WTC11 (cell line): Measurements from ENCODE around the gene TMEM54. TPM values are rescaled to one million over a fixed set of nuclear protein-coding genes. Genes with fewer than 3 reads are reported as not detected.

Source experiments
- ATAC-seq: fragments of 200-7000 bp; cut with Tn5 transposase; 2 replicates; pipeline ENCODE4 v1.10.0; 2021; ENCODE audit warnings: mild to moderate bottlenecking, moderate library complexity
- CTCF ChIA-PET: fragments of 300-600 bp; sonication (Branson Sonifier 250); formaldehyde crosslinking; loops from one replicate; lab custom pipeline; 2021; ENCODE audit warnings: antibody characterized with exemption; lab: Charles Lee
- POLR2A ChIA-PET: fragments of 350-600 bp; sonication (Branson Sonifier 250); formaldehyde crosslinking; loops from one replicate; lab custom pipeline; 2021; ENCODE audit warnings: antibody characterized with exemption; lab: Charles Lee
- DNase-seq: peaks from one replicate; pipeline ENCODE4 v3.0.0; 2021; ENCODE audit warnings: low spot score
- H3K27ac Mint-ChIP-seq: 2 replicates; pipeline ENCODE4 v1.8.0; 2021; ENCODE audit warnings: mixed read lengths
- H3K27me3 Mint-ChIP-seq: 2 replicates; pipeline ENCODE4 v1.8.0; 2021; ENCODE audit warnings: low read depth, mild to moderate bottlenecking, moderate library complexity, mixed read lengths
- H3K36me3 Mint-ChIP-seq: 2 replicates; pipeline ENCODE4 v1.8.0; 2021; ENCODE audit warnings: mixed read lengths
- H3K4me1 Mint-ChIP-seq: 2 replicates; pipeline ENCODE4 v1.8.0; 2022; ENCODE audit warnings: mixed read lengths
- H3K4me3 Mint-ChIP-seq: 2 replicates; pipeline ENCODE4 v1.8.0; 2021; ENCODE audit warnings: mild to moderate bottlenecking, moderate library complexity, mixed read lengths
- H3K9me3 Mint-ChIP-seq: 2 replicates; pipeline ENCODE4 v1.8.0; 2021; ENCODE audit warnings: mixed read lengths
- ATF6 ChIP-seq: sonication (generic); formaldehyde crosslinking; IDR thresholded peaks from 2 replicates; pipeline ENCODE4 v1.8.1; 2023; ENCODE audit warnings: mild to moderate bottlenecking, missing genetic modification reagents
- CREB1 ChIP-seq: sonication (generic); formaldehyde crosslinking; IDR thresholded peaks from 2 replicates; pipeline ENCODE4 v1.8.0; 2023; ENCODE audit warnings: mild to moderate bottlenecking, missing genetic modification reagents
- E2F1 ChIP-seq: sonication (generic); formaldehyde crosslinking; IDR thresholded peaks from 2 replicates; pipeline ENCODE4 v1.8.0; 2022; ENCODE audit warnings: mild to moderate bottlenecking, missing genetic modification reagents
- ESRRA ChIP-seq: sonication (generic); formaldehyde crosslinking; IDR thresholded peaks from 2 replicates; pipeline ENCODE4 v1.8.1; 2022; ENCODE audit warnings: mild to moderate bottlenecking, missing genetic modification reagents, borderline replicate concordance
- FOXJ3 ChIP-seq: sonication (generic); formaldehyde crosslinking; IDR thresholded peaks from 2 replicates; pipeline ENCODE4 v1.9.0; 2021; ENCODE audit warnings: missing genetic modification reagents, mild to moderate bottlenecking, borderline replicate concordance
- FOXP4 ChIP-seq: sonication (generic); formaldehyde crosslinking; IDR thresholded peaks from 2 replicates; pipeline ENCODE4 v1.8.0; 2022; ENCODE audit warnings: mild to moderate bottlenecking, missing genetic modification reagents
- GTF2I ChIP-seq: fragments of 250-450 bp; sonication (Bioruptor Pico); conservative IDR thresholded peaks from 2 replicates; pipeline ENCODE4 v1.4.0; 2021; ENCODE audit warnings: mild to moderate bottlenecking
- JUN ChIP-seq: sonication (generic); formaldehyde crosslinking; IDR thresholded peaks from 2 replicates; pipeline ENCODE4 v1.8.0; 2023; ENCODE audit warnings: mild to moderate bottlenecking, missing genetic modification reagents
- KAT7 ChIP-seq: sonication (generic); formaldehyde crosslinking; IDR thresholded peaks from 2 replicates; pipeline ENCODE4 v1.8.1; 2023; ENCODE audit warnings: missing genetic modification reagents, mild to moderate bottlenecking, borderline replicate concordance
- NFE2L1 ChIP-seq: sonication (generic); formaldehyde crosslinking; IDR thresholded peaks from 2 replicates; pipeline ENCODE4 v1.8.1; 2023; ENCODE audit warnings: missing genetic modification reagents
- RORB ChIP-seq: fragments of 250-450 bp; sonication (Bioruptor Pico); IDR thresholded peaks from 2 replicates; pipeline ENCODE4 v1.9.0; 2021; ENCODE audit warnings: mild to moderate bottlenecking
- SOX15 ChIP-seq: fragments of 250-450 bp; sonication (Bioruptor Pico); IDR thresholded peaks from 2 replicates; pipeline ENCODE4 v1.9.0; 2021; ENCODE audit warnings: mild to moderate bottlenecking
- TEAD1 ChIP-seq: sonication (generic); formaldehyde crosslinking; IDR thresholded peaks from 2 replicates; pipeline ENCODE4 v1.8.0; 2022; ENCODE audit warnings: mild to moderate bottlenecking, missing genetic modification reagents
- ZNF281 ChIP-seq: sonication (generic); formaldehyde crosslinking; IDR thresholded peaks from 2 replicates; pipeline ENCODE4 v1.8.0; 2023; ENCODE audit warnings: mild to moderate bottlenecking, missing genetic modification reagents
- total RNA-seq: library from RNA; stranded (reverse); gene quantifications from 3 replicates; pipeline ENCODE4 v1.2.3, GENCODE V29; 2021
- TF ChIP-seq, protein P1 (sequence below): fragments of 250-450 bp; sonication (Bioruptor Pico); IDR thresholded peaks from 2 replicates; pipeline ENCODE4 v1.9.0; 2021; ENCODE audit warnings: mild to moderate bottlenecking, borderline replicate concordance
- TF ChIP-seq, protein P2 (sequence below): sonication (generic); formaldehyde crosslinking; conservative IDR thresholded peaks from 2 replicates; pipeline ENCODE4 v1.8.1; 2022; ENCODE audit warnings: mild to moderate bottlenecking, missing genetic modification reagents

The TMEM54 gene
- total RNA-seq, 1 experiment from 2014 or later = 20.7 TPM

DNA sequence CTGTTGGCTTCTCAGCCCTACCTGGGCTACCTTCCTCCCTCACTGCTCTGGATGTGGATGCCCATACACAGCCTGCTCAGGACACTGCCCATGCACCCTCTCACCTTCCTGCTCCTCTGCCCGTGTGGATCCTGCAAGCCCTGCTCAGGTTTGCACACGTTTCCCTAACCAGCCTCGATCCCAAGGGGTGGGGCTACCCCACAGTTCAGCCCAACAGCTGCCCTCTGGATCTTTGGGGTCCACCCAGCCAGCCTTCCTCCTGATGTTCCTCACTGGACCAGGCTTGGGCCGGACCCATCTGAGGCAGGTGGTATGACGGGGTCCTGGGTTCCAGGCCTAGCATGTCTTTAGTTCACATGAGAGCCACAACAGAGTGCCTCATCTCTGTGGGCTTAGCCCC, 4.7 kb downstream of the TMEM54 start:
- H3K27ac Mint-ChIP-seq = no peak overlapping the region
- TF ChIP-seq RORB = no peak
- TF ChIP-seq E2F1 (CRISPR knock-in tag) = no peak
- TF ChIP-seq, protein P1, sequence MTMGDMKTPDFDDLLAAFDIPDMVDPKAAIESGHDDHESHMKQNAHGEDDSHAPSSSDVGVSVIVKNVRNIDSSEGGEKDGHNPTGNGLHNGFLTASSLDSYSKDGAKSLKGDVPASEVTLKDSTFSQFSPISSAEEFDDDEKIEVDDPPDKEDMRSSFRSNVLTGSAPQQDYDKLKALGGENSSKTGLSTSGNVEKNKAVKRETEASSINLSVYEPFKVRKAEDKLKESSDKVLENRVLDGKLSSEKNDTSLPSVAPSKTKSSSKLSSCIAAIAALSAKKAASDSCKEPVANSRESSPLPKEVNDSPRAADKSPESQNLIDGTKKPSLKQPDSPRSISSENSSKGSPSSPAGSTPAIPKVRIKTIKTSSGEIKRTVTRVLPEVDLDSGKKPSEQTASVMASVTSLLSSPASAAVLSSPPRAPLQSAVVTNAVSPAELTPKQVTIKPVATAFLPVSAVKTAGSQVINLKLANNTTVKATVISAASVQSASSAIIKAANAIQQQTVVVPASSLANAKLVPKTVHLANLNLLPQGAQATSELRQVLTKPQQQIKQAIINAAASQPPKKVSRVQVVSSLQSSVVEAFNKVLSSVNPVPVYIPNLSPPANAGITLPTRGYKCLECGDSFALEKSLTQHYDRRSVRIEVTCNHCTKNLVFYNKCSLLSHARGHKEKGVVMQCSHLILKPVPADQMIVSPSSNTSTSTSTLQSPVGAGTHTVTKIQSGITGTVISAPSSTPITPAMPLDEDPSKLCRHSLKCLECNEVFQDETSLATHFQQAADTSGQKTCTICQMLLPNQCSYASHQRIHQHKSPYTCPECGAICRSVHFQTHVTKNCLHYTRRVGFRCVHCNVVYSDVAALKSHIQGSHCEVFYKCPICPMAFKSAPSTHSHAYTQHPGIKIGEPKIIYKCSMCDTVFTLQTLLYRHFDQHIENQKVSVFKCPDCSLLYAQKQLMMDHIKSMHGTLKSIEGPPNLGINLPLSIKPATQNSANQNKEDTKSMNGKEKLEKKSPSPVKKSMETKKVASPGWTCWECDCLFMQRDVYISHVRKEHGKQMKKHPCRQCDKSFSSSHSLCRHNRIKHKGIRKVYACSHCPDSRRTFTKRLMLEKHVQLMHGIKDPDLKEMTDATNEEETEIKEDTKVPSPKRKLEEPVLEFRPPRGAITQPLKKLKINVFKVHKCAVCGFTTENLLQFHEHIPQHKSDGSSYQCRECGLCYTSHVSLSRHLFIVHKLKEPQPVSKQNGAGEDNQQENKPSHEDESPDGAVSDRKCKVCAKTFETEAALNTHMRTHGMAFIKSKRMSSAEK (CRISPR knock-in tag) = no peak
- no peak for TF ChIP-seq SOX15 (CRISPR knock-in tag)
- TF ChIP-seq, all 79 proteins: peak for 0
- ATAC-seq = no peak

GRCh38 chr1:32895325-32896215, 5.6 kb downstream of the TMEM54 start:
- POLR2A ChIA-PET = no interaction called here
- Mint-ChIP-seq H3K27me3 (peaks cover 55% of the 10 kb centered on the region), H3K4me3 (no peak overlapping the region), H3K9me3 (peaks cover 7% of the 10 kb centered on the region), H3K27ac (peak overlapping the region; percentile 30), H3K36me3 (no peaks in the 10 kb centered on the region), H3K4me1 (peaks cover 13% of the 10 kb centered on the region)
- CTCF ChIA-PET = interaction anchor here (1.6 to 7.4 kb wide), 4 partner anchors 9 to 24 kb away, joined by 7 to 80 read pairs (median 20); partner anchors contain the start of gene FNDC5
- no peak for ATAC-seq
- DNase-seq = no peak
- TF ChIP-seq FOXP4 (CRISPR knock-in tag) (no peak), ESRRA (no peak), NFE2L1 (CRISPR knock-in tag) (no peak), ZNF281 (CRISPR knock-in tag) (no peak), KAT7 (CRISPR knock-in tag) (no peak), ATF6 (CRISPR knock-in tag) (no peak), JUN (no peak), FOXJ3 (CRISPR knock-in tag) (no peak), TEAD1 (CRISPR knock-in tag) (no peak), CREB1 (CRISPR knock-in tag) (no peak), GTF2I (CRISPR knock-in tag) (no peak)
- TF ChIP-seq, protein P2, sequence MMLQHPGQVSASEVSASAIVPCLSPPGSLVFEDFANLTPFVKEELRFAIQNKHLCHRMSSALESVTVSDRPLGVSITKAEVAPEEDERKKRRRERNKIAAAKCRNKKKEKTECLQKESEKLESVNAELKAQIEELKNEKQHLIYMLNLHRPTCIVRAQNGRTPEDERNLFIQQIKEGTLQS (CRISPR knock-in tag) = no peak

More for the DNA sequence above, 4.7 kb downstream of the TMEM54 start:
- Mint-ChIP-seq H3K4me3 (no peak overlapping the region), H3K36me3 (no peaks in the 10 kb centered on the region), H3K27me3 (peaks cover 51% of the 10 kb centered on the region), H3K9me3 (peaks cover 7% of the 10 kb centered on the region), H3K4me1 (peaks cover 16% of the 10 kb centered on the region)
- POLR2A ChIA-PET = no interaction called here
- CTCF ChIA-PET = interaction anchor here (1.9 kb wide), 1 partner anchor 10 kb away, joined by 6 read pairs; no protein-coding TSS in a partner anchor
- no peak for DNase-seq
